OCI-LY1 (cell line): Measurements from ENCODE around the gene MED7.
A peak's percentile ranks its signal among the peaks of the same experiment; 100 is the strongest.

Experiments
- H2AFZ ChIP-seq: fragments of 200-600 bp; sonication (generic), shearing (Covaris generic); 2 replicates; pipeline ENCODE4 v1.6.0; 2014; ENCODE audit warnings: antibody characterized with exemption, mild to moderate bottlenecking, low read length
- H3F3A ChIP-seq: fragments of 200-600 bp; sonication (generic), shearing (Covaris generic); 2 replicates; pipeline ENCODE4 v1.6.0; 2014; ENCODE audit warnings: mild to moderate bottlenecking, antibody characterized with exemption, low read length, moderate library complexity; ENCODE audit not compliant: insufficient read depth
- H3K27ac ChIP-seq: fragments of 200-600 bp; sonication (generic); 2 replicates; pipeline ENCODE4 v1.5.1; 2014; ENCODE audit warnings: low read length, mixed run types, mild to moderate bottlenecking, low read depth; ENCODE audit not compliant: poor library complexity, severe bottlenecking
- H3K27me3 ChIP-seq: fragments of 200-600 bp; sonication (generic); 2 replicates; pipeline ENCODE4 v1.6.0; 2014; ENCODE audit warnings: antibody characterized with exemption, mild to moderate bottlenecking, low read length, moderate library complexity; ENCODE audit not compliant: insufficient read depth
- H3K36me3 ChIP-seq: fragments of 200-600 bp; sonication (generic); 2 replicates; pipeline ENCODE4 v1.6.1; 2014; ENCODE audit warnings: mild to moderate bottlenecking, antibody characterized with exemption, low read length, moderate library complexity, mixed read lengths; ENCODE audit not compliant: insufficient read depth
- H3K4me1 ChIP-seq: fragments of 200-600 bp; sonication (generic); 2 replicates; pipeline ENCODE4 v1.5.1; 2014; ENCODE audit warnings: mild to moderate bottlenecking, low read length, moderate library complexity; ENCODE audit not compliant: insufficient read depth, severe bottlenecking
- H3K4me2 ChIP-seq: fragments of 200-600 bp; sonication (generic), shearing (Covaris generic); 2 replicates; pipeline ENCODE4 v1.6.1; 2014; ENCODE audit warnings: low read length
- H3K4me3 ChIP-seq: fragments of 200-600 bp; sonication (generic); 2 replicates; pipeline ENCODE4 v1.5.1; 2014; ENCODE audit warnings: low read length, low read depth, mild to moderate bottlenecking, mixed read lengths; ENCODE audit not compliant: poor library complexity, severe bottlenecking
- H3K79me2 ChIP-seq: fragments of 200-600 bp; shearing (Covaris generic); 2 replicates; pipeline ENCODE4 v1.6.1; 2016; ENCODE audit warnings: mixed run types, low read length, mixed read lengths; ENCODE audit not compliant: insufficient read depth
- H3K9ac ChIP-seq: fragments of 200-600 bp; sonication (generic), shearing (Covaris generic); 2 replicates; pipeline ENCODE4 v1.6.1; 2014; ENCODE audit warnings: mild to moderate bottlenecking, low read length, mixed read lengths
- H3K9me2 ChIP-seq: fragments of 200-600 bp; sonication (generic), shearing (Covaris generic); 2 replicates; pipeline ENCODE4 v1.6.1; 2014; ENCODE audit warnings: low read depth, mild to moderate bottlenecking, low read length, mixed read lengths
- H3K9me3 ChIP-seq: fragments of 200-600 bp; shearing (Covaris generic); 2 replicates; pipeline ENCODE4 v1.6.1; 2014; ENCODE audit warnings: low read length, mixed read lengths
- H4K20me1 ChIP-seq: fragments of 200-600 bp; sonication (generic), shearing (Covaris generic); 2 replicates; pipeline ENCODE4 v1.6.0; 2016; ENCODE audit warnings: mild to moderate bottlenecking, low read length; ENCODE audit not compliant: insufficient read depth
- EZH2 ChIP-seq: fragments of 200-600 bp; sonication (generic), shearing (Covaris generic); IDR thresholded peaks from 2 replicates; pipeline ENCODE4 v1.8.0; 2017; ENCODE audit warnings: borderline replicate concordance, mixed run types, mild to moderate bottlenecking, antibody characterized with exemption, low read length, moderate library complexity, mixed read lengths
- TF ChIP-seq, protein P1 (sequence below): fragments of 200-600 bp; sonication (generic), shearing (Covaris generic); IDR thresholded peaks from 2 replicates; pipeline ENCODE4 v1.5.1; 2017; ENCODE audit warnings: mild to moderate bottlenecking, antibody characterized with exemption, low read length, moderate library complexity, mixed read lengths

The MED7 gene, protein sequence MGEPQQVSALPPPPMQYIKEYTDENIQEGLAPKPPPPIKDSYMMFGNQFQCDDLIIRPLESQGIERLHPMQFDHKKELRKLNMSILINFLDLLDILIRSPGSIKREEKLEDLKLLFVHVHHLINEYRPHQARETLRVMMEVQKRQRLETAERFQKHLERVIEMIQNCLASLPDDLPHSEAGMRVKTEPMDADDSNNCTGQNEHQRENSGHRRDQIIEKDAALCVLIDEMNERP

DNA sequence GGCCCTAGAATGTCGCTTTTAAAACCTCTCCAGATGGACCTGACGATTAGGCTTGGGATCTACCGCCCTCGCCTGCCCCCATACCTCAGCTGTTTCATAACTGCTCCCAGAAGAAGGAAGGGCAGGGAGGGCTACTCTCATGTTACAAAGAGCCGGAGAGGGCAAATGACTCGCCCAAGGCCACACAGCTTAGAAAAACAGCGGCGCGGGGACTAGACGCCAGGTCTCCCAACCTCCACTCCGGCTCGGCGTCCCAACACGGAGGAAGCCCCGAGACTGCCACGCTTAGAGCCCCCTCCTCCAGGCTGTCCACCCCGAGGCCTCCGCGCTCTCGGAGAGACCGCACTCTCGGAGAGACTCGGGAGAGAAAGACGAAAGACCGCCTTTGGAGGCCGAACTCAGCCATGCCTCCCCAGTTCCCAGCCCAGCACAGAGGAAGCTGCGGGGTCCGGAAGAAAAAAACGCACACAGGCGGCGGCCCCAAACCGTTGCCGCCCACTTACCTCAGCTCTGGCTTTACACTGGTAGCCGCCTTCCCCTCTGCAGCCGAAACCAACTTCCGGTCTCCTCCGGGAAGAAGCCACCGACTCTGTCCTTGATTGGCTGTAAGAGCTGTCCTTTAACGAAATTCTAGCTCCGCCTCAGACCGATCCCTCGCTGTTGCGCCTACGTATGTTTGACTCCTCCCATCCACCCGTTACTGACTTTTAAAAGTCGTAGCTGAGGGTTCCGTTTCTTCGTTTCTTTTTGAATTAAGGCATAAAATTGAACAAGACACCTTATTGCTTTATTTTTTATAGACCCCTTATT is at the start of gene MED7:
Gene MED7 (minus strand): TSS at position 549 of the 810 bp plus-strand sequence. CDS start 3,434 bp downstream, outside the sequence.
- H3K9me2 ChIP-seq, result no peaks in the 10 kb centered on the region
- H3K4me1 ChIP-seq, result peaks cover 16% of the 10 kb centered on the region
- no peaks in the 10 kb centered on the region for H4K20me1 ChIP-seq
- peak within 1 kb of the TSS; percentile 90 for H3K4me3 ChIP-seq
- peak within 1 kb of the TSS; percentile 95 for H3K9ac ChIP-seq
- peak within 1 kb of the TSS; percentile 77 for H3K4me2 ChIP-seq
- peaks cover 7% of the 10 kb centered on the region for H3K79me2 ChIP-seq
- peak within 1 kb of the TSS; percentile 58 for H2AFZ ChIP-seq
- H3K27ac ChIP-seq, result peak within 1 kb of the TSS; percentile 65
- no peaks in the 10 kb centered on the region for H3K27me3 ChIP-seq
- TF ChIP-seq, protein P1, sequence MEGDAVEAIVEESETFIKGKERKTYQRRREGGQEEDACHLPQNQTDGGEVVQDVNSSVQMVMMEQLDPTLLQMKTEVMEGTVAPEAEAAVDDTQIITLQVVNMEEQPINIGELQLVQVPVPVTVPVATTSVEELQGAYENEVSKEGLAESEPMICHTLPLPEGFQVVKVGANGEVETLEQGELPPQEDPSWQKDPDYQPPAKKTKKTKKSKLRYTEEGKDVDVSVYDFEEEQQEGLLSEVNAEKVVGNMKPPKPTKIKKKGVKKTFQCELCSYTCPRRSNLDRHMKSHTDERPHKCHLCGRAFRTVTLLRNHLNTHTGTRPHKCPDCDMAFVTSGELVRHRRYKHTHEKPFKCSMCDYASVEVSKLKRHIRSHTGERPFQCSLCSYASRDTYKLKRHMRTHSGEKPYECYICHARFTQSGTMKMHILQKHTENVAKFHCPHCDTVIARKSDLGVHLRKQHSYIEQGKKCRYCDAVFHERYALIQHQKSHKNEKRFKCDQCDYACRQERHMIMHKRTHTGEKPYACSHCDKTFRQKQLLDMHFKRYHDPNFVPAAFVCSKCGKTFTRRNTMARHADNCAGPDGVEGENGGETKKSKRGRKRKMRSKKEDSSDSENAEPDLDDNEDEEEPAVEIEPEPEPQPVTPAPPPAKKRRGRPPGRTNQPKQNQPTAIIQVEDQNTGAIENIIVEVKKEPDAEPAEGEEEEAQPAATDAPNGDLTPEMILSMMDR, result no peak
- TF ChIP-seq EZH2, result no peak
- no peaks in the 10 kb centered on the region for H3F3A ChIP-seq
- H3K9me3 ChIP-seq, result no peaks in the 10 kb centered on the region
- peaks cover 22% of the 10 kb centered on the region for H3K36me3 ChIP-seq

DNA sequence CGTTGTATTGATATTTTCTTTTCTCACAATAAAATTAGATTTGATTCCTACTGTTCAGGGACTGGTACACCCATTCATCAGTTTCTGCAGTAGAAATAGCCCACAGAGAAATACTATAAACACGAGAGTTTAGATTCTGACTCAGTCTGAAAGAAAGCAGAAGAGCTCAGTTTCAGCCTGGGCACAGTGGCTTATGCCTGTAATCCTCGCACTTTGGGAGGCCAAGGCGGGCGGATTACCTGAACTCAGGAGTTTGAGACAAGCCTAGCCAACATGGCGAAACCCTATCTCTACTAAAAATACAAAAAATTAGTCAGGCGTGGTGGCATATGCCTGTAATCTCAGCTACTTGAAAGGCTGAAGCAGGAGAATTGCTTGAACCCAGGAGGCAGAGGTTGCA is 46.6 kb upstream of the MED7 start:
- Histone ChIP-seq H3K36me3 (peaks cover 16% of the 10 kb centered on the region; the same call in 1 of the 2 replicates), H3K9ac (no peak overlapping the region), H3F3A (no peaks in the 10 kb centered on the region)

DNA sequence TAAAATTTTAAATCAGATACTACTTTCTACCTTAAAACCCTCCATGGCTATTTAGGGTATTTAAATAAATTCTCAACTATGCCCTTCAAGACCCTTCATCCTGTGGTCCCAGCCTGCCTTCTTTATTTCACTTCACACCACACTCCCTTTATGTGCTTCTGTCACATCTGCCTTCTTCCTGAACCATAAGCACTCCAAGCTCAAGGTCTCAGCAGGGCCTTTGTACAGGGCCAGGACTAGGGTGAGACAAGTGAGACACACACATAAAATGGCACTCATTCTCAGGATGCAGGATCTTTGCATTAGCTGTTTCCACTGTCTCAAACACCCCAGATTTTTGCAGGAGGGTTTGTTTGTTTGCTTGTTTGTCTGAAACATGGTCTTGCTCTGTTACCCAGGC is 45.6 kb upstream of the MED7 start:
- H3K4me3 ChIP-seq, result no peak overlapping the region
- TF ChIP-seq, protein P1, result no peak
- no peak for TF ChIP-seq EZH2
- no peaks in the 10 kb centered on the region for H3K9me3 ChIP-seq
- H3K36me3 ChIP-seq, result peaks cover 22% of the 10 kb centered on the region; the same call in 1 of the 2 replicates
- H3K4me1 ChIP-seq, result peaks cover 55% of the 10 kb centered on the region
- H3K9me2 ChIP-seq, result no peaks in the 10 kb centered on the region
- no peaks in the 10 kb centered on the region for H3F3A ChIP-seq
- no peaks in the 10 kb centered on the region for H3K27me3 ChIP-seq
- H3K27ac ChIP-seq, result peak overlapping the region; percentile 12
- H2AFZ ChIP-seq, result no peak overlapping the region
- peak overlapping the region; percentile 9; the same call in 1 of the 2 replicates for H3K4me2 ChIP-seq
- H3K9ac ChIP-seq, result no peak overlapping the region
- H4K20me1 ChIP-seq, result no peaks in the 10 kb centered on the region
- peaks cover 51% of the 10 kb centered on the region for H3K79me2 ChIP-seq

More for the DNA sequence above, 46.6 kb upstream of the MED7 start:
- TF ChIP-seq, protein P1, result no peak
- no peak for TF ChIP-seq EZH2
- Histone ChIP-seq H3K27ac (no peak overlapping the region), H3K4me1 (peaks cover 48% of the 10 kb centered on the region), H3K9me2 (no peaks in the 10 kb centered on the region), H3K4me2 (no peak overlapping the region; the same call in 1 of the 2 replicates), H3K27me3 (no peaks in the 10 kb centered on the region), H3K79me2 (peaks cover 42% of the 10 kb centered on the region; the same call in 1 of the 2 replicates), H3K4me3 (no peak overlapping the region), H4K20me1 (no peaks in the 10 kb centered on the region), H2AFZ (no peak overlapping the region), H3K9me3 (no peaks in the 10 kb centered on the region)
